Stimulated activated CD4-positive, alpha-beta T cell treated with anti-CD3 and anti-CD28 coated beads, Interleukin-12 subunit alpha, Interleukin-12 subunit beta, amount 100 ng/mL, for 24 hours (primary cell): ENCODE results near the gene PLA2G3.
A peak's percentile ranks its signal among the peaks of the same experiment; 100 is the strongest.

Experiments
- DNase-seq, 2 experiments: peaks; one replicate each; pipeline ENCODE4 v3.0.0-alpha.2; 2020; ENCODE audit warnings: low read depth in 2 of 2

The PLA2G3 gene

DNA sequence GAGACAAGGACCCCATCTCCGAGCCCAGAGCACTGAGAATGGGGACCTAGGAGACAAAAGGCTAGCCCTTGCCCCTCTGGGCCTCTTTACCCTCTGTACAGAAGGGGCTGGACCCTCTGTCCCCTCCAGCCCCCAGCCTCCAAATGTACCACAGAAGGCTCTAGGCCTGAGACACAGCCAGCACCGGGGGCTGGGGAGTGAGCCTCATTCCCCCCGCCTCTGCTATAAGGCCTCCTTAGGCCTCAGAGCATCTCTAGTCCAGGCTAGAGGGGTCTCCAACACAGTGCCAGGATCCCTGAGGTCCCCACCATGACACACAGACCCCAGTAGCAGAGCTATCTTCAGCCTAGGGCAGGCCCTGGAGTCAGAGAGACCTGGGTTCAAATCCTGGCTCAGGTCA lies 54.4 kb downstream of the PLA2G3 start:
- DNase-seq, result no peak

DNA sequence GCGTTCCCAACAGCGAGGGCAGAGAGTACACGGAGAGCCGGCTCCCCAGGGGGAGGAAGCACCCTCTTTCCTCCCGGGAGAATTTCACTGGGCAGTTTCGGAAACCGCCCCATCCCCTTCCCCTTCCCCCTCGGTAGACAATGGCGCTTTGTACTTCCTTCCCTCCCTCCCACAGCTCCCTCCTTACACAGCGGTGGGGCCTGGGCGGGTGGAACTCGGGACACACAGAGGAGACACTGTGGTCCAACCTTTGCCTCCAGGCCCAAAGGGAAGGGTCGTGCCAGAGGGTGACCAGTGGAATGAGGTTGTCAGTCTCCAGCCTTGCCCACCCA lies 54.8 kb downstream of the PLA2G3 start:
- no peak for DNase-seq

DNA sequence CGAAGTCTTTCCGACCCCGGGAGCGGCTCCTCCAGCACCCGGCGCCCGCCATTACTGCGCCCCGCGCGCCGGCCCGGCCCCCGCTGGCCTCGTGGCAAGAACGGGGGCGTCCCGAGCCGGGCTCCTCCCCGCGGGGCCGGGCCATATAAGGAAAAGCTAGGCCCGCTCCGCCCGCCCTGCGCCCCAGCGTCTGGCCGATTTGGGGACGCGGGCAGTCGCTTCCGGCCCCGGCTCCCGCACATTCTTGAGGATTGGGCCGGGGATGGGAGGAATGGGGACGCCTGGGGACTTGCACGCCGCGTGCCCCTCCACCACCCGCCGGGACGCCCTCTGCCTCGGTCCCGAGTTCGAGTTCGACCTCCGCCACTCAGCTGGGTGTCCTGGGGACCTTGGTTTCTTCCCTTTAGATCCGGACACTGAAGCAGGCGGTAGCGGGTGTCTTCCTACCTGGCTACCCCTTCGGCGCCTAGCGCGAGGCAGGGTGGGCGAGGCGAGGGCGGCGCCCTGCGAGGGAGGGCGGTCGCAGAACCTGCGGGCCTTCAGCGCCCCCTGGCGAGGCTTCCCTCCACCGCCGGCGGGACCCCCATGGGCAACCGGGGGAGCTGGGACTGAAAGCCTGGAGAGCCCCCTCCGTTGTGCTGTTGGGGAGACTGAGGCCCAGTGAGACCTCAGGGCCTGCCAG lies 55.4 kb downstream of the PLA2G3 start:
- peak; percentile 70 to 87 for DNase-seq
